NCI-H526 treated with DMSO at 0.1 percent for 48 hours (cell line): Measurements from ENCODE around the gene CDH2.

ENCODE experiments used
- DNase-seq: peaks from one replicate; lab custom pipeline; 2025; lab: John Stamatoyannopoulos, UW

CDH2 gene

GRCh38 chr18:28127763-28128658 lies 48.9 kb downstream of the CDH2 start:
- no peak for DNase-seq

GRCh38 chr18:28127228-28127627 lies 49.7 kb downstream of the CDH2 start:
- no peak for DNase-seq

DNA sequence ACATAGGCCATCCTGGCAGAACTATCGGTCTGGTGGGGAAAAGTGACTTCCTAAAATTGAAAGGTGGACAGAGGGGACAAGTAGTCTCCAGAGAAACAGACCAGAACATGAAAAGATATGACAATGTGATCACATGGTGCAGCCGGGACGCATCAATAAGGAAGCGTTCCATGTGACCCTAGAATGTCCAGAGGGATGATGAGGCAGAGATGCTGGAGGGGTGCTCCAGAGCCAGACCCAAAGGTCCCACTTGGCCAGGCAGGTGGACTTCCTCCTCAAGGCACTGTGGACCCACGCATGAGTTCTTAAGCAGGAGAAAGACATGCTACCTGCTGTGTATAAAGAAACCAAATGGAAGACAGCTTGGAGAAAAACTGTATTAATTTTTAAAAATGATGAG lies 50.2 kb downstream of the CDH2 start:
- DNase-seq, result no peak

DNA sequence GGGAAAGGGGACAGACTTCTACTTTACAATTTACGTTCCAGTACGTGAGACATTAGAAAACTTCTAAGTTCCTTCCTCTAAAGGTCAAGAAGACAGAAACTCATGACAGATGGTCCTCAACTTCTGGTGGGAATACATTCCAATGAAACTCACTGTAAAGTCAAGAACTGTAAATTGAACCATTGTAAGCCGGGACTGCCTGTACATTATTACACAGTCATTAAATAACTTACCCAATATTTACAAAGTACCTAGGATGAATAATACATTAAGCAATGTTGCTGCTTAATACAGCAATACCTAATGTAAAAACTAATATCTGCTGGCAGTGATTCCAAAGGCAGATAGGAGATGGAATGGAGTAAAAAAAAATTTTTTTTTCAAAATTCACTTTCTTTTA lies 51.9 kb downstream of the CDH2 start:
- no peak for DNase-seq

DNA sequence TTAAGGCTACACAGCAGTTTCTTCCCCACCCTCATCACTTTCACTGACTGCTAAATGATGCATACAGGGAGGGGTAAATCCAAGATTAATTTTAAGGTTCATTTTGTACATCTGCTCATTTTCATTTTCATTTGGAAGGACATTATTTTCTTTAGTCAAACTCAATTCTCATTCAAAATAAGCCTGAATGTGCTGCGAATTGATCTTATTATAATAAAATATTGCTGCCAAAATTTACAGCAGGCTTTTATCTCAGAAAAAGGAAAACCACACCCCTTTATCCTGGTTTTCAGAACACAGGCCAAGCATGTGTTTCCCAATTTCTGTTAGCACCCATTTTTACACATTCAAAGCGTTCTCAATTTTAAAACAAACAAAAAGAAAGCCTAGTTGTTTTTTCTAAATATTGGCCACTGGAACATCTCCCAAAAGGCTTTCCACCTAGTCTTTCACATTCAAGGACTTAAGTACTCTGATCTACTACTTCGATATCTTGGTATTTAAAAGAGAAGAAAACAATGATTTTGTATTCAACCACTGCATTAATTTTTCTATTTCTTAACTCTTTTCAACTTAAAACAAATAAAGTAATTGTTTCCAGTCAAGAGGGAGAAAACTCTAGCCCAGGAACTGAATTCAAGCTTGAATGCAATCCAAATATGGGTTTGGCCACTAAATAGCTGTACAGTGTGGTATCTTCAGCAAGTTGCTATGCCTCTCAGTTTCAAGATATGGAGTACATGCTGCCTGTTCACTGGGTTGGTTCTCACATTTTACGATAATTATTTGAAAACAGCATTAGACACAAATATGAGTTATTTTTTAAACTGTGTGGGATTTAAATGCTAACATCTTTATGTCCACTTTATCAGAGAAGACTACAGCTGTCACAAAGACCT lies 52.5 kb downstream of the CDH2 start:
- no peak for DNase-seq

DNA sequence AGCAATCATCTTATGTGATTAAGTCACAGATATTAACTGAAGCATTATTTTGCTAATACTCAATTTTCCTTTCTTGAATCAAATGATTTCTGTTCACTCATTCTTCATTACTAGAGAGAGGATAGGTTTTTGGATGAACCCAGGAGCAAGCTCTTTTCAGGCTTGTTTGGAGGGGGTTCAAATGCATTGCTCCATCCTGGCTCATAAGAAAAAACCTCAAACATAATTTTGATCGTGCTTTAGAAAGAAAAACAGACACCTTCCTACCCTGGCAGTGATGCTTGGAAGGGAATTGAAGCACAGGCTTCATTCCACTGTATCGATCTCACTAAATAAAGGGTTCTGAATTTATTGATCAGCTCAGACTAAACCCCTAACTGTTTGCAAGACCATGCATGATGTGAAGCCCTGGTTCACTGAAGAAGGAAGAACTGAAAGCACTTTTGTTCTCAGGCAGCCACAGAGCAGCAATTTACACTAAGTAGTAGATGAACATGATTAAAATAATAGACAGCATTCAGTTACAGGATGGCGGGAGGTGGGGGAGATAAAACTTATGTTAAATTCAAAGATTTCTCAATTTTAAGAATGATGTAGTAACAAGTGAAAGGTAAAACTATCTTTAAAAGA lies 53.4 kb downstream of the CDH2 start:
- DNase-seq, result no peak

GRCh38 chr18:28120828-28121515 lies 56.0 kb downstream of the CDH2 start:
- DNase-seq, result no peak

DNA sequence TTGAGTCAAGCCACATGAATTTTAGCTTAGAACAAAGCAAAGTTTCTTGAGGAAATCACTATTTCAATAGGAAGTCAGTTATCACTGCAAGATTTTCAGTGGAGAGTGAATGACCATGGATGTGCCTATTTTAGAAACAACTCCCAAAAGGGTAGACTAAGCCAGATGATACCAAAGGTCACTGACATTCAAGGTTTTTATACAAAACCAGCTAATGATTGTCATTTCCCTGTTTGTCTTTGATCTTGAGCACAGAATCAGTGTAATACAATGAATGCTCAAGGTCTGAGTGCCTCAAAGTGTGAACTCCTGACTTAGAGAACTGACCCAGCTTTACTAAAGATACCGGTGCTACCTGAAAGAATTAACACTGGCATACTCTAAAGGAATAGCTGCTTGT lies 60.5 kb downstream of the CDH2 start:
- DNase-seq, result no peak

DNA sequence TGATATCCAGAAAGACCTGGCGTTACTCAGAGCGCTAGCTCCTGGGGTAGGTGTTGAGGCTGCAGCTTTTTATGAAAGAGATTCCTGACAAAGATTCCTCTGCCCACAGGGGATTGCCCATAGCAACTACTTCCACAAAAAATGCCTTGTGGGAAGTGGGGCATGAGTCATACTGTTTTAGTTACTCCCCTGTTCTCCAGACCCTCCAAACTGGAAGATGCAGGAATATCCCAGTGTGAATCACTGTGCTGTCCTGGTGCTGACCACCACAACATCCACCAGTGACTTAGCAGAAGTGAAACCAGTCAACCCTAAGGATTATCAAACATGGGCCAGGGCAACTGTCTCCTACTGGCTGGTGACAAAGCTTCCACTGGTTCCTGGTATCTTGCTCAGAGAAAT lies 61.8 kb downstream of the CDH2 start:
- no peak for DNase-seq

- no peak for DNase-seq
Measured at GRCh38 chr18:28114472-28114871, 62.5 kb downstream of the CDH2 start.

DNA sequence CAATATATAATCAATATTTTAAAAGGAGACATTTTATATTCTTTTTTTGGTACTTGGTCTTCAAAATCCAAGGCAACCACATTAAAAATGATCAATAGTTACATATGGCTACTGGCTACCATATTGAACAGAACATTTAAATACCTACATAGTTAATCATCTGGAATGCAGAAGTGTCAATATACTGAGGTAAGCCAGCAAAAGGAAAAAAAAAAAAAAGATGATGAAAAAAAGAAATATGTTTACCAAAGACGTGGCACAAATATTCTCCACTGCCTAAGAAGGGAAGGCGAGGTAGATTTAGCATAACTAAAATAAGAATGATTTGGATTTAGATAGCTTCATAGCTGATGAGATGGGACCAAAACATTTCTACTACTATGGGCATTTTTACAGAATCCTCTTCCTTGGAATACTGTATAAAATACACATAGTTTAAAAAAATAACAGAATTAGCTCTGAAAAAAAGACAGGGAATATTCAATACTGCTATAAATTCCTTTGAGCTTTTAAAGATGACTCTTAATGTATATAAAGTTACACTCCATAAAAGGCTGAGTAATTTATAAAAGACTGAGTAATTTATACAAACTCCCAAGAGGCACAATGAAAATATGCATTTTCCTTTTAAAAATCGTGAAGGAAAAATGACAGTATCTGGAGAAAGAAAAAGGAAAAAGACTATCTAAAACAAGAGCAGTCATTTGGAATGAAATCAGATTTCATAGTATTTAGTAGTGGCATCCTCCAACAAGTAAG lies 63.5 kb downstream of the CDH2 start:
- DNase-seq, result no peak

DNA sequence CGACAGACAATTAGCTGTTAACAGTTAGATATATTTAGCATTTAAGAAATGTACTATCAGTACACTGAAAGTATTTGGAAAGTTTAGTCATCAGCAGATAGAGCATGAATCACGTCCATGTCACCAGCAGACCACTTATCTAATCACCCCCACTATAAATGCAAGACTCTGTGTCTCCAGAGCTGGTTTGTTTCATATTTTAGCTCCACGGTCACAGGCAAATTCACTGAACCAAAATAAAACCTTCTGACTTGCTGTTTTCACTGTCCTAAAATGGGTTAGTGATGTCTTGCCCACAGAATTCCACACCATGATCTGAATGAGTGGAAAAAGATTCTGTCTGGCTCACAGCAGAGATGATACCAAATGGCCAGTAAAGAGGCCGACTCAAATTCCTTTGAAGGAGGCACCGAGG lies 64.9 kb downstream of the CDH2 start:
- no peak for DNase-seq

- DNase-seq, result no peak
Measured at GRCh38 chr18:28110924-28111323, 66.0 kb downstream of the CDH2 start.

DNA sequence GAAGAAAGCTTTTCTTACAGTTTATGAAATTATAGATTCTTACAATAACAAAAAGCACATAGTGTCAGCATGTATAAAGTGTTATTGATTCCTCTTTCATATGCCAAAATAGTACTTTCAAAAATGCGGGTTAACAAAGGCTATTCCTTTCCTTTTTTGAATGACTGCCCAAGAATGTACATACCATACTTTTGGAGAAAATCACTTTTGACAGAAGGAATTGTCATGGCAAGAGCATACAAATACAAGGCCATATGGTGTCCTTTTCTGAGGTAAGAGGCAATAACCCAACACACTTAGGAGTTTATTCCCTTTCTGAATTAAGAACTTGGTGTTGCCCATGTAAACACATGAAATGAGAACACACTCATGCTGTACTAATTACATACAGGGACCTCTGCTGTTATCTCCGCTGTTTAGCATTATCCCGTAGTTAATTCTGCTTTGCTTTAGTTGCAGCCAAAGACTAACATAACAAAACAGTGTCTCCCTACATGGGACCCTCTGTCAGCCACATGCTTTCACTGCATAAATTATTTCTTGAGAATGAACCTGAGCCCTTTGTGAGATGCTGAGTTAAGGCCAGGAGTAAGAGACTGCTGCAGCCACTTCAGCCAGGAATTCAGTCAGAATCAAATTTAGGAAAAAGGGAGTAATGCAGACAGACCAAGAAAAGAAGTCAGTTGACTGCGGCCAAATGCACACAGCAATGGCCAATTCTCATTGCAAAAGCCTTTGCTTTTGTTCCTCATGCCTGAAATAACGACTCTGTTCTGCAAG lies 67.0 kb downstream of the CDH2 start:
- DNase-seq, result no peak

GRCh38 chr18:28108814-28109213 lies 68.1 kb downstream of the CDH2 start:
- DNase-seq, result no peak

- DNase-seq, result no peak
Measured at GRCh38 chr18:28108254-28108653, 68.7 kb downstream of the CDH2 start.

DNA sequence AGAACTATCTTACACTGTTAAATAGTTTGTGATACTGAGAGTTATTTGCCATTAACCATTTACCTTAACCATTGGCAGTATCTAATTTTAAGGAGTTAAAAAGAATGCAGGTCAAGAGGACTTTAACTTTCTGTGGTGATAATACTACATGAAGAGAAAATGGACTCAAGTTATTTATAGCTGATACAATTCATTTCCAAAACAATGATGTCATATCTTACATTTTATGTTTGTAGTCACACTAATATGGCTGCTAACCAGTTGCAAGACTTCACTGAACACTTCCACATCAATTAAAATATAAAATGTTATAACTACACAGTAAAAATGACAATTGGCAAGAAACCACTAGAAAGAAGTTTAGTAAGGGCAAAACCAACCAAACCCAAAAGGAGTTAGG lies 77.7 kb downstream of the CDH2 start:
- DNase-seq, result no peak

DNA sequence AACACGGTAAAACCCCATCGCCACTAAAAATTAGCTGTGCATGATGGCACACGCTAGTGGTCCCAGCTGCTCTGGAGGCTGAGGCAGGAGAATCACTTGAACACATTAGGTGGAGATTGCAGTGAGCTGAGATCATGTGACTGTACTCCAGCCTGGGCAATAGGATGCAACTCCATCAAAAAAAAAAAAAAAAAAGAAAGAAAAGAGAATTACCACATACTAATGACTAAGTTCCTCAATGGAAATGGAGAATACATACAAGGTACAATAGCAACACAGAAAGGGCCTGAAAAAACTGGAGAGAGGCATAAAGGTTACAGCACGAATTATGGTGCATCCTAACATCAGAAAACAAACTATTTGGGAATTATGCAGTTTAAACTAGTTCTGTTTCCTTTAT lies 81.3 kb downstream of the CDH2 start:
- DNase-seq, result no peak

GRCh38 chr18:28095041-28095440 lies 81.9 kb downstream of the CDH2 start:
- DNase-seq, result no peak

- DNase-seq, result no peak
Measured at GRCh38 chr18:28091197-28091596, 85.7 kb downstream of the CDH2 start.
